ENCODE results near the gene DUSP1. TPM values are rescaled to one million over a fixed set of nuclear protein-coding genes. Genes with fewer than 3 reads are reported as not detected.
A peak's percentile ranks its signal among the peaks of the same experiment; 100 is the strongest.

The DUSP1 gene, protein sequence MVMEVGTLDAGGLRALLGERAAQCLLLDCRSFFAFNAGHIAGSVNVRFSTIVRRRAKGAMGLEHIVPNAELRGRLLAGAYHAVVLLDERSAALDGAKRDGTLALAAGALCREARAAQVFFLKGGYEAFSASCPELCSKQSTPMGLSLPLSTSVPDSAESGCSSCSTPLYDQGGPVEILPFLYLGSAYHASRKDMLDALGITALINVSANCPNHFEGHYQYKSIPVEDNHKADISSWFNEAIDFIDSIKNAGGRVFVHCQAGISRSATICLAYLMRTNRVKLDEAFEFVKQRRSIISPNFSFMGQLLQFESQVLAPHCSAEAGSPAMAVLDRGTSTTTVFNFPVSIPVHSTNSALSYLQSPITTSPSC
- polyA plus RNA-seq (2011; rRNA removed): 252 and 432 TPM in 2 replicates
- 275 and 403 TPM in 2 replicates for polyA minus RNA-seq (2011; rRNA and poly(A)+ RNA removed)

DNA sequence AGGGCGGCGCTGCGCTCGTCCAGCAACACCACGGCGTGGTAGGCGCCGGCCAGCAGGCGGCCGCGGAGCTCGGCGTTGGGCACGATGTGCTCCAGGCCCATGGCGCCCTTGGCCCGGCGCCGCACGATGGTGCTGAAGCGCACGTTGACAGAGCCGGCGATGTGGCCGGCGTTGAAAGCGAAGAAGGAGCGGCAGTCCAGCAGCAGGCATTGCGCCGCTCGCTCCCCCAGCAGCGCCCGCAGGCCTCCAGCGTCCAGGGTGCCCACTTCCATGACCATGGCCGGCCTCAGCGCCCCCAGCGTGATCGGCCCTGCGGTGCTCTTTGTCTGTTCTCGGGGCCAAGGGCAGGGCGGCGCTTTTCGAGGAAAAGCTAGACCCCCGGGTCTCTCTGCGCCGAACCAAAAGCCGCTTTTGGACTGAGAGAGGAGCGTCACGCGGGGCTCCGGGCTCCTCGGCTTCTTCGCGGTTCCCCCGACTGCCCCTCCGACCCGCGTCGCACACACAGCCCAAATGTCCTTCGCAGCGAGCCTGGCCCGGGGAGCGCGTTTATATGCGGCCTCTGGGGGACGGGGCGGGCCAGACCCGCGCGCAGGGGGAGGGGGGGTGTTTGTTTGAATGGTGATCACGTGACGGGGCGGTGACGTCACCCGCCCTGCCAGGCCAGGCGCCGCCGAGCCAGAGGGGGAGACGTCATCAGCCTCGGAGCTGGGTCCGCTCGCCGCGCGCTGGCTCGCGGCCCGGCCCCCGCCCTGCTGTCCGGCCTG is at the start of gene DUSP1:
Gene DUSP1, minus strand, starts transcription at position 521 of the 764 bp plus-strand sequence. Its CDS starts 243 bp downstream, at position 278.
- DNase-seq (ENCODE audit: low read depth): peak; percentile 82
- TF ChIP-seq, protein P1, sequence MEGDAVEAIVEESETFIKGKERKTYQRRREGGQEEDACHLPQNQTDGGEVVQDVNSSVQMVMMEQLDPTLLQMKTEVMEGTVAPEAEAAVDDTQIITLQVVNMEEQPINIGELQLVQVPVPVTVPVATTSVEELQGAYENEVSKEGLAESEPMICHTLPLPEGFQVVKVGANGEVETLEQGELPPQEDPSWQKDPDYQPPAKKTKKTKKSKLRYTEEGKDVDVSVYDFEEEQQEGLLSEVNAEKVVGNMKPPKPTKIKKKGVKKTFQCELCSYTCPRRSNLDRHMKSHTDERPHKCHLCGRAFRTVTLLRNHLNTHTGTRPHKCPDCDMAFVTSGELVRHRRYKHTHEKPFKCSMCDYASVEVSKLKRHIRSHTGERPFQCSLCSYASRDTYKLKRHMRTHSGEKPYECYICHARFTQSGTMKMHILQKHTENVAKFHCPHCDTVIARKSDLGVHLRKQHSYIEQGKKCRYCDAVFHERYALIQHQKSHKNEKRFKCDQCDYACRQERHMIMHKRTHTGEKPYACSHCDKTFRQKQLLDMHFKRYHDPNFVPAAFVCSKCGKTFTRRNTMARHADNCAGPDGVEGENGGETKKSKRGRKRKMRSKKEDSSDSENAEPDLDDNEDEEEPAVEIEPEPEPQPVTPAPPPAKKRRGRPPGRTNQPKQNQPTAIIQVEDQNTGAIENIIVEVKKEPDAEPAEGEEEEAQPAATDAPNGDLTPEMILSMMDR (IDR thresholded peaks at IDR 0.05; ENCODE audit: insufficient read depth, low read depth, low read length): peak; percentile 31; the same call in 1 of the 2 replicates
- no peaks in the 10 kb centered on the region for H3K27me3 ChIP-seq (ENCODE audit: control insufficient read depth, insufficient read depth, low read length)
- peaks cover 12% of the 10 kb centered on the region for H3K36me3 ChIP-seq (ENCODE audit: control insufficient read depth, insufficient read depth, low read length)
- POLR2A ChIA-PET: interaction anchor here (0.5 to 1.8 kb wide), 20 partner anchors 13 to 183 kb away, joined by 3 to 12 read pairs (median 6); no protein-coding TSS in a partner anchor
- peak within 1 kb of the TSS; percentile 82 for H3K4me3 ChIP-seq (ENCODE audit: low read depth, low read length)
- CTCF ChIA-PET: interaction anchor here (0.6 to 11.6 kb wide), 25 partner anchors 16 to 177 kb away, joined by 3 to 92 read pairs (median 4); no protein-coding TSS in a partner anchor

DNA sequence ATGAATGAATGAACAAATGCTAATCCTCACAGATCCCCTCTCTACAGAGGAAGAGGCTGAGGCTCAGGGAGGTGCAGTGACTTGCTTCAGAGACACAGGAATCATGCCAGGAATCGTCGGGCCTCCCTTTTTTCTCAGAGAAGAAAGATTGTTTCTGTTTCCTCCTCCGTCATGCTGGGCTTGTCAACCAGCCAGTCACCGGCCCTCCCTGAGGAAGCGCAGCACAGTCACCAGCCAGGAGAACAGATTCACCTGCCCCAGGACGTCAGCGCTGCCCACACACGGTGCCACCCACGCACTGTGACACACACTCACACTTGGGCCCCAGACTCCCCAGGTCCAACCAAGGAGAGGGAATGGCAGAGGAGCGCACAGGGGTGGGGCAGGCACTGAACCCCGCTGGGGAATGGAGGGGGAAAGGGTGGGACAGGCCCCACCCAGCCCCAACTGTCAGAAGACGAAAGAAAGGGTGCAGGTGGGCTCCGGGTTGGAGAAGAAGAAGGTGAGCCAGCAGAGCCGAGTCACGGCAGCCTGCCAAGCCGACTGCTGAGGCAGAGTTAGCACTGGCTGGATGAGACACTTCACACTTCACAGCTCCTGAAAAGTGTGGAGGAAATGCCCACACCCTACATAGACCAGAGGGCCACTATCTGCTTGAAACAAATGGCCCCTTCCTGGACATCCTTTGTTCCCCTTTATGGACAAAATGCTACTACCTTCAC is 49.2 kb upstream of the DUSP1 start:
- POLR2A ChIA-PET: no interaction called here
- no peaks in the 10 kb centered on the region for H3K36me3 ChIP-seq (ENCODE audit: control insufficient read depth, insufficient read depth, low read length)
- TF ChIP-seq, protein P1 (IDR thresholded peaks at IDR 0.05; ENCODE audit: insufficient read depth, low read depth, low read length): no peak
- DNase-seq (ENCODE audit: low read depth): no peak
- H3K27me3 ChIP-seq (ENCODE audit: control insufficient read depth, insufficient read depth, low read length): no peaks in the 10 kb centered on the region
- CTCF ChIA-PET: interaction anchor here (1.1 kb wide), 1 partner anchor 15 kb away, joined by 3 read pairs; no protein-coding TSS in a partner anchor
- no peak overlapping the region for H3K4me3 ChIP-seq (ENCODE audit: low read depth, low read length)

DNA sequence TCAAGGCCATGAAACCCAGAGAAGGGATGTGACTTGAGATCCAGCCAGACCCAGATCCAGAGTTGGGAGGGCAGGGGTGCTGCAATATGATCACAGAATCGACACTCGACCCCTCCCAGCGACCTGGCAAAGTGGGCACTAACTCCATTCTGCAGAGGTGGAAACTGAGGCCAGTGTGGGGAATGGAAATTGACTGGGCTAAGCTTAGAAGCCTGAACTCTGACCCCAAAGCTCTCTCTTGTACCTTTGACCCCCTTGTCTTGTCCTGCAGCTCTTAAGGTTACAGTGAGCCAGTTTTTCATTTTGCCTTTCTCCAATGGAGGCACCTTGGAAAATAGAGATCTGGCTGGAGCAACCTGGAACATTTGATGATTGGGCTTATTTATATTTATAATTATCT is 48.6 kb upstream of the DUSP1 start:
- POLR2A ChIA-PET: no interaction called here
- no peak overlapping the region for H3K4me3 ChIP-seq (ENCODE audit: low read depth, low read length)
- CTCF ChIA-PET: no interaction called here

DNA sequence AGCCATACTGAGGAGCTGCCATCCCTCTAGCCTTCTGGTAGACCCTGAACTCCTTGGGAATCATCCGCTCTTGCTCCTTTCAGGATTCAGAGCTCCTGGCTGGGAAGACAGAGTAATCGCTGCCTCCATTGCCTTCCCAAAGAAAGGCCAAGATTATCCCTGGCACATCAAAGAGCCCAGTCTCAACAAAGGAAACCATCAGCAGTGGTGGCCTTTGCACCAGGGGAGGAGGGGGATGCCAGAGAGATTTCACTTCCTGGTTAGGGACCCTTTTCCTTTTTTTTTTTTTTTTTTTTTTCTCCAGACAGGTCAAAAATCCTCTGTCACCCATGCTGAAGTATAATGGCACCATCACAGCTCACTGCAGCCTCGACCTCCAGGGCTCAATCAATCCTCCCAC is 47.1 kb upstream of the DUSP1 start:
- H3K27me3 ChIP-seq (ENCODE audit: control insufficient read depth, insufficient read depth, low read length): no peaks in the 10 kb centered on the region
- DNase-seq (ENCODE audit: low read depth): no peak
- CTCF ChIA-PET: interaction anchor here (1.5 kb wide), 1 partner anchor 12 kb away, joined by 5 read pairs; no protein-coding TSS in a partner anchor
- H3K36me3 ChIP-seq (ENCODE audit: control insufficient read depth, insufficient read depth, low read length): no peaks in the 10 kb centered on the region
- no peak overlapping the region for H3K4me3 ChIP-seq (ENCODE audit: low read depth, low read length)
- TF ChIP-seq, protein P1 (IDR thresholded peaks at IDR 0.05; ENCODE audit: insufficient read depth, low read depth, low read length): no peak
- POLR2A ChIA-PET: no interaction called here

More for the DNA sequence above, 48.6 kb upstream of the DUSP1 start:
- Histone ChIP-seq H3K27me3 (ENCODE audit: control insufficient read depth, insufficient read depth, low read length) (no peaks in the 10 kb centered on the region), H3K36me3 (ENCODE audit: control insufficient read depth, insufficient read depth, low read length) (no peaks in the 10 kb centered on the region)
- TF ChIP-seq, protein P1 (IDR thresholded peaks at IDR 0.05; ENCODE audit: insufficient read depth, low read depth, low read length): no peak
- DNase-seq (ENCODE audit: low read depth): no peak
